NCI-H187 (cell line): ENCODE measurements around the gene CCR1.
"Not testable (repeated sequence)": the region's sequence is repeated elsewhere in the genome, so short reads cannot be mapped to it uniquely, and the experiment has no call there.

ENCODE experiments used
- DNase-seq, 2 experiments: peaks; one replicate each; lab custom pipeline; 2025; lab: John Stamatoyannopoulos, UW

CCR1 gene

DNA sequence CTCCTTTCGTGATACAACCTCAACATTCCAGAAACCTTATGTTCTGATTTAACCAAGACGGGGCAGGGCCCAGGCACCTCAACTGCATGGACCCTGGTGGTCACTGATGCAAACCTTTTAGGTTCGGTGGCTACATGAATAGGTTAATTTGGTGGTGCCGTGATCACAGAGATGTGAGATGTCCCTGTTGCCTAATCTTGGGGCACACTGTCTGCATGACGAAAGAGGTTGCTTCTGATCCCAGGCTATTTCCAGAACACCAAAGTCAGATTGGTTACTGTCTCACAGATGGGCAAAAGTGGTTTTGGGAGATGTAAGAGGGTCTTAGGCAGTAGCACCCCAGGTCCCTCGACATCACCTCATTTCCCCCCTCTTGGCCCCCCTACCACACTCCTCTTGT is 4.0 kb upstream of the CCR1 start:
- DNase-seq, result no peak

DNA sequence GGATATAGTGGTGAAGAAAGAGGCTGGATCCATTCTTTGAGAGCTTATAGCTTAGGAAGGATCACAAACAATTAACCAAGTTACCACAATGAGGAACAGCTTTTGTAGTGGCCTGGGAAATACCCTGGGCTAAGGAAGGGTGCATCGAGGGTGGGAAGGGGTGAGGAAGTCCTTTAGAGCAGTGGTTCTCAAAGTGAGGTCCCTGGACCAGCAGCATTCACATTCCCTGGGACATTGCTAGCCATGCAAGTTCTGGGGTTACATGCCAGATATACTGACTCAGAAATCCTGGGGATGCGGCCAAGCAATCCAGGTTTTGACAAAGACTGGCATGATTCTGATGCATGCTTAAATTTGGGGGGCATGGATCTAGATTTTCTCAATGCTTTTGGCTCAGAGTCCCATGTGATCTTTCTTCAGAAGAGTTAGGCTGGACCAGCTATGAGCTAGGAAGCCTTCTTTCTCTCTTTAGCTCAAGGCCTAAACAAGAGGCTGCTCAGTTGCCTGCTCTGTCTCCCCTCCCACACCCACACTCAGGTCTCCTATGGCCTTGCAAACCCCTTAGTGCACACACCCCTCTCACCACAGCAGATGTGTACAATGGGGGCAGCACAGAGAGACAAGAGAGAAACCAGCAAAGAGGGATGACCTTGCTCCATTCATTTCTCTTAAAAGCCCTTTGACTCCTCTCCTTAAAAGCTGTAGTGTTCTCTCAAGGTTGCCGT is 1.8 kb upstream of the CCR1 start:
- DNase-seq, result no peak

DNA sequence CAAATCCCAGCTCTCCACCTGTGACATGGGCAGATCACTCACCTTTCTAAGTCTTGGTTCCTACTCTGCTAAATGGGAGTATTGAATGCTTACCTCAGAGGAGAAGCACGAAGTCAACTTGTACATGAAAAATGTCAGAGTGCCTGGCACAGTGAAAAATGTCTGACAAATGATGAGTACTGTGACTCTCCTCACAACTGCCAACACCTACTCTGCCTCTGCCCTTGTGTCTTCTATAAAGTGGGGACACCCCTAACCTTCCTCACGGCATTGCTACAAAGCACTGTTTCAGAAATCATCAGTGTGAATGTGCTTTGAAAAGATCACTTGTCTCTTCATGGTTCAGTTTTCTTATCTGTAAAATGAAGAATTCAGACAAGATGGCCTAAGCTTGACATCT is 940 bp upstream of the CCR1 start:
- no peak for DNase-seq

DNA sequence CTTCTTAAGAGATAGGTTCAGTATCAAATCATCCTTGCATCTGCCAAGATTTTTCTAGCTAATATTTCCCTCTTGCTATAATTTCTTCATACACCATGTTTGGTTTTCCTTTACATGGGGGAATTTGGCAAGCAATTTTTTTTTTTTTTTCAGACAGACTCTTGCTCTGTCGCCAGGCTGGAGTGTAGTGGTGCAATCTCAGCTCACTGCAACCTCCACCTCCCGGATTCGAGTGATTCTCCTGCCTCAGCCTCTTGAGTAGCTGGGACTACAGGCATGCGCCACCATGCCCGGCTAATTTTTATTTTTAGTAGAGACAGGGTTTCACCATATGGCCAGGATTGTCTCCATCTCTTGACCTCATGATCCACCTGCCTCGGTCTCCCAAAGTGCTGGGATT is 599 bp downstream of the CCR1 start:
- DNase-seq, result not testable (repeated sequence)

DNA sequence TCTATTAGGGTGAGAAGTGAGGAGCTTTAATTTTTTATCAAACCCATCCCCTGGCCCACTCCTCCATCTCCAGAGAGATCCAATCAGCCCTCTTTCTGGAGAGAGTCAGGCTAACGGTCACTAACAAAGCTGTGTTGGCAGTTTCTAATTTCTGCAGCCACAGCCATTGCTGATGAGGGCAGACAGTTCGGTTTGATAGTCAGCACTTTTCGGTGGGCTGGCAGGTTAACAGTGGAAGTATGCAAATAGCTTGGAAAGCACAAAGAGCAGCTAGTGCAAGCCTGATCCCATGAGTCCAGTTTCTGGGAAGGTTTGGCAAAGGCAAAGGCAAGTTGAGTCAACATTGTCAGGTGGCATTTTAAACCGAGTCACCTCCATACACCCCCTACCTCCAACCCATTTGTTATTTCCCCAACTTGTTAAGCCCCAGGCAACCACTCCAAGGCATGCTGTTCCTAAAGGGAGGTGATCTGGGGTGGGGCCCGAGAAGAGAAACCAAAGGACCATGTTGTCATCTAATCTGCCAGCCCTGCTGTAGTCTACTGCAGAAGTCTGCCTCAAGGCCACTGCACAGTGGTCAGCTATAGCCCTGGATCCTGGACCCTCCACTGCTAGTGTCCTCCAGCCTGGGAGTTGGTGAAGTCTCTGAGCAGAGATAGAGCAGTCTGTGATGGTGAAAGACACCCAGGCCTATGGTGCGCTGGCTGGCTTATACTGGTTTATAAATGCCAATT is 1.7 kb downstream of the CCR1 start:
- no peak for DNase-seq

DNA sequence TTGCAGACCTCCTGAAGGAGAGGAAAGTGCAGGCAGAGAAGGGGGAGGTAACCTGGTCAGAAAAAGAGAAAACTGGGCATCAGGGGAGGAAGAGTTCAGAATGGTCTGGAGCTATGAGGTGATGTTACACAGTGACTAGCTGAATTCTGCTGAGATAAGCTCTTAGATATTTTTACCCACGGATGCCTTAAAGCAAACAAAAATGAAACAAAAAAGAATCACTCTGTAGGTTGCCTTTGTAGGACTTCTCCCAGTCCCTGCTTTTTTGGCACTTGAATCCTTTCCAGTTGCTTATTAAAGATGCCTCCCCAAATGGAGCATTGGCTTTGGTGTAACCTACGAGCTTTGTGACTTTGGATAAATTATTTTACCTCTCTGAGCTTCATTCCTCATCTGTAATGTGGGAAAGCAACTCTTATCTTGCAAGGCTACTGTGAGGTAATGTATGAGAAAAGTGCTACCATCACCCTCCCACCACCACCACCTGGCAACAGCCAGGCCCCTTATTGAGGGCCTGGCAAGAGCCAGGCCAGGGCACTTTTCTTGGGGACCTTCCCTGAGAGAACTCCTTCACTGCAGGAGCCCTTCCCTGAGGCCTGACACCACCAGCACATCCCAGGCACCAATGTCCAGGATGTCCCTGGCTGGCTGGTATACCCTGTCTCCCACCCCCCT is 2.7 kb downstream of the CCR1 start:
- no peak for DNase-seq

DNA sequence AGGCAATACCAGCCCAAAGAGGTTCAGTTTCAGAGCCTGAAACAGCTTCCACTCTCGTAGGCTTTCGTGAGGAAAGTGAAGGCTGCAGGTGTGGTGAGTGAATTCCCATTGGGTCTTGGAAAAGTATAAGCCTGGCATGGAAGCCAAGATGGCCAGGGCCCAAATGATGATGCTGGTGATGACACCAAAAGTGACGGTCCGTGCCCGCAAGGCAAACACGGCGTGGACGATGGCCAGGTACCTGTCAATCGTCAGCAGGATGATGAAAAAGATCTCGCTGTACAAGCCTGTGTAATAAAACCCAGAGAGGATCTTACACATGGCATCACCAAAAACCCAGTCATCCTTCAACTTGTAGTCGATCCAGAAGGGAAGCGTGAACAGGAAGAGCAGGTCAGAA is 4.4 kb downstream of the CCR1 start:
- no peak for DNase-seq

DNA sequence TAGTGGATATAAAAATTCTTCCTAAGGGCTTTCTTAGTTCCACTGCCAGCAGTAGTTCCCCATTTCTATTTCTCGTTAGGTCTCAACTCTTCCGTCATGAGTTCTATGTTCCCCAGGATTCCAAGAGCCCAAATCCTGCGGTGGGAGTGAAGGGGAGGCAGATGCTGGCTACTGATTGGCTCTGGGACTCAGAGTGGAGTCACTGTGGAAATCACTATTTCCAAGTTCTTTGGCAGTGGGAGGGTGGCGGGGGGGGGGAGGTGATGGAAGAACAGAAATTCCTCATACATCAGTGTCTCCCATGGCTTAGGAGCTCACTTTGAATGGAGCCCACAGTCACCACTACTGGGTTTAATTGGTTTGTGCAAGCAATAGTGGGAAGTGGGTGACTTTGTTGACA is 5.6 kb downstream of the CCR1 start:
- no peak for DNase-seq

DNA sequence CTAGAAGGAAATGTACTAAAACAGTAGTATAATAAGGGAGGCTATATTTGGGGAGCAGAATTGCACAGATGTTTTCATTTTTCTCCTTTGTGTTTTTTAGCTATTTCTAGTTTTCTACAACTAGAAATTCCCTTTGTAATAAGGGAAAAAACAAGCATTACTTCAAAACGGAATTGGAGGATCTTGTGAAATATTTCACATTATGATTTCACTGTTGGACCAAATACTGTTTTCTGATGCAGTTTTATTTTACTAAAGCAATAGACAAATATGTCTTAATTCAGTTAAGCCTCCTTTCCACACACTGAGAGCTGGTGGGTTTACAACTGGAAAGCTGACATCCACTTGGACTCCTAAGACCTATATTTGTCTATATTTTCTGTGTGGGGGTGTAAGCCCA is 7.3 kb downstream of the CCR1 start:
- DNase-seq, result no peak

DNA sequence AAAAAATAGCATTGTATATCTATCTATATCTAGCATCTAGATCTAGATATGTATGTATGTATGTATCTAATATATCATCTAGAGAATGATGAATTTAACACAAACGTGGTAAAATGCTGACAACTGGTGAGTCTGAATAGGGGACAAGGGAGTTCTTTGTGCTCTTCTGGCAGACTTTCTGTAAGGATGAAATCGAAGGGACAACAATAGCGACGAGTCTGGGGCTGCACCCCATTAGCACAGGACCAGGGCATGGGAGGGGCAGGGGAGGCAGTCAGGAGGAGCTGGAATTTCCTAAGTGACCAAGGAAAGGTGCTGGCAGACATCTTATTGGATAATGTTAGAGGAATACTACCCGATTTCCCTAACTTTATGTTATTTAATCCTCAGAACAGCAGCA is 7.9 kb downstream of the CCR1 start:
- DNase-seq, result no peak

DNA sequence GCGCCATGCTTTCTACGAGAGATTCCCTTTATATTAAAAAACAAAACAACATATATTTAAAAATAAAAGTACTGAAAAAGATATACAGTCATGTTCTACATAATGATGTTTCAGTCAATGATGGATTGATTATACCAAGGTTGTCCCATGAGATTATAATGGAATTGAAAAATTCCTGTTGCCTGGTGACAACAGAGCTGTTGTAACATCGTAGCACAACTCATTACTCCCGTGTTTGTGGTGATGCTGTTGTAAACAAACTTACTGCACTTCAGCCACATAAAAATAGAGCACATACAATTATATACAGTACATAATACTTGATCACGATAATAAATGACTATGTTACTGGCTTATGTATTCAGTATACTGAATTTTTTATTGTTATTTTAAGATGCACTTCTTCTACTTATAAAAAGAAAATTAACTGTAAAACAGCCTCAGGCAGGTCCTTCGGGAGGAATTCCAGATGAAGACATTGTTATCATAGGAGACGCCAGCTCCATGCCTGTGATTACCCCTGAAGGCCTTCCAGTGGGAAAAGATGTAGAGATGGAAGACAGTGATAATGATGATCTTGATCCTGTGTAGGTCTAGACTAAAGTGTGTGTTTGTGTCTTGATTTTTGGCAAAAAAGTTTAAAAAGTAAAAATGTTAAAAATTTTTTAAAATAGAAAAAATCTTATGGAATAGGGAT is 11.7 kb downstream of the CCR1 start:
- no peak for DNase-seq

DNA sequence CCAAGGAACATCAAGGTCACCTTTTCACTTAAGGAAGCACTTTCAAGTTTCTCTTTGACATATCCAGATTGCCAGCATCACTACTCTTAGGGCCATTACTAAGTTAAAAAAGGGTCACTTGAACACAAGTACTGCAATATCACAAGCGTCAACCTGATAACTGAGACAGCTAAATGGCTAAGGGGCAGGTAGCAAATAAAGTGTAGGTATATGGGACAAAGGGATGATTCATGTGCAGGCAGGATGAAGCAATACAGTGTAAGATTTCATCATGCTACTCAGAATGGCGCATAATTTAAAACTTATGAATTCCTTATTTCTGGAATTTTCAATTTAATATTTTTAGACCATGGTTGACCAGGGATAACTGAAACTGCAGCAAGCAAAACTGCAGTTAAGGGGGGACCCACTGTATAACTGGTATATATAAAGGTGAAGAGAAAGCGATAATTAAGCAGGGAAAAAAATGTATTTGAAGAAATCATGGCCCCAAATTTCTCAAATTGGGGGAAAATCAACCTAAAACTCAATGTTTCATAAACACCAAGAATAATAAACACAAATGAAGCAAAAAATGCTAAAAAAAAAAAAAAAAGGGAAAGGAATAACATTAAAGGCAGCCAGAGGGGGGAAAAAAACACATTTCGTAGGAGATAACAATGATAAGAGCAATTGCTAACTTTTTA is 13.1 kb downstream of the CCR1 start:
- no peak for DNase-seq

DNA sequence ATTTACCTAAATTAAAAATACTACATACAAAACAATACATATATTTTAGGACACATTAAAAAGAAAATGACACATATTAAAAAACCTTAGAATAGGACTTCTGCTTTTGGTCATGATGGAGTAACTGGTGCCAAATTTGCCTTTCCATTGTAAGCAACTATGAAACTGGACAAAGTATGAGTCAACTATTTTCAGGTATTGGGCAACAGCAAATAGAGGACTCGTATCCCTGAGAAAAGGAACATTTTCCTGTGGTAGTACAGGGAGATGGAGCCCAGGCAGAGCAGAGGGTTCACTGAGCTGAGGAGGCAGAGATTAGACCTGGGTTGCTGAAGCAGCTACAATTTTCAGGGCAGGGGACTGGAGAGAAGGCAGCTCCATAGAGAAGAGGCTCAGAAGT is 14.7 kb downstream of the CCR1 start:
- DNase-seq, result no peak

DNA sequence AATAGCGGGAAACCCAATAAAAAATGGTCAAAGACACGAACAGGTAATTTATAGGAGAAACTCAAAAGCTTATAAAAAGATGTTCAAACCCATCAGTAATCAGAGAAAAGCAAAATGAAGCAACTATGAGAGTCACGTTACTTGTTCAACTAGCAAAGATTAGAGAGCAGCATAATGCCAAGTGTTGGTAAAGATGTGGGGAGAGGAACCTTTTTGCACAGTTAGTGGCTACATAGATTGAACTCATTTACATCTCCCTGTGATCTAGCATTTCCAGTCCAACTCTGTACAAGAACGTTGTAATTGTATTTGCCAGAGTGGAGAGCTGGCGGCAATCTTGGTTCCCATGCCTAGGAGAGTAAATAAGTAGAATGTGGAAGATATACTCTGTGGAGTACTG is 15.2 kb downstream of the CCR1 start:
- DNase-seq, result no peak

DNA sequence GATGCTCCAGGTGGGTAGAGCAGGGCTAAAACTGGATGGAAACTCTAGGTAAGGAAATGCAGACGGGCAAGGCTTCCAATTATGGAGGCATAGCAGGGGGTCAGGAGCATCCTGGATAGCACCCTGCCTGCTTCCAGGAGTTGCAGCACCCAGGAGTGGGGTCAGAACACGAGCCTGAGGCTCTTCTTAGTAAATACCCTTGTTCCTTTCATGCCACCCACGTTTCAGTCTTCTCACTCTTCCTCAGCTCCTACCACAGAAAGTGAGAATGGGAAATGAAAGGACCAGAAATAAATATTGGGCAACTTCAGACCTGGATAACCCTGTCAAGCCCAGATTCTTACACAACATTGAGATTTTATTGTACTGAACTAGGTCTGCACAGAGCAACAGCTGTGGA is 16.4 kb downstream of the CCR1 start:
- no peak for DNase-seq

DNA sequence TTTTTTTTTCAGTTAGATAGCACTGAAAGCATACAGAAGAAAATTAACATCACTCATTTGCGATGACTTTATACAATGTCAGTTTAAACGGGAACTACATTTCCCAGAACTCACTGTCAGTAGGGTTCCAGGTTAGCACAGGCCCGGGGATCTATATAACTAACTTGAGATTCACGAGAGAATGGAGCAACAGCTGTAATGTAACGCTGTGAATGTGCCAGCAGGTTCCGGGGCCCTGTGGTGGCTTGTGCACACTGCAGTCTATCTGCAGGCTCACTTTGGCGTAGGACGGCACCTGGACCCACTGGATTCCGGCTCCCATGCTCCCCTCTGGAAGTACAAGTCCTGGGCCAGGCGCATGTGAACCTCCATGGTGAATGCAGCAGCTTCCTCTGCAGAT is 19.4 kb downstream of the CCR1 start:
- DNase-seq, result no peak

DNA sequence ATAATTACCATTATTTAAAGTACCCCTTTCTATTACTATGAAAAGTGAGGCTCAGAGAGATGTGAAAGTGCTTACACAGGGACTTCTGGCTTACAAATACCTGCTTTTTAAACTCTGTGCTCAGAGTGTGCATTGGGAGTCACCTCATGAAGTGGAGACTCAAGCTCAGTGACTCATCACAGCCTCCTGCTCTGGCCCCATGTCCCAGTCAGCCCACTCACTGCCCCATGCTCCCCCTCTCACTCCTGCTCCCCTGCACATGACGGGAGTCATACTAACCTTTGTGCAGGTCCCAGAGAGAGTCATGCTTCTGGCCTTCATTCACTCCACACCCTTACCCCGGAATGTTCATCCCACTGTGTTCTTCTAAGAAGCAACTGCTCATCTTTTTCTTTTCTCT is 20.2 kb downstream of the CCR1 start:
- no peak for DNase-seq

DNA sequence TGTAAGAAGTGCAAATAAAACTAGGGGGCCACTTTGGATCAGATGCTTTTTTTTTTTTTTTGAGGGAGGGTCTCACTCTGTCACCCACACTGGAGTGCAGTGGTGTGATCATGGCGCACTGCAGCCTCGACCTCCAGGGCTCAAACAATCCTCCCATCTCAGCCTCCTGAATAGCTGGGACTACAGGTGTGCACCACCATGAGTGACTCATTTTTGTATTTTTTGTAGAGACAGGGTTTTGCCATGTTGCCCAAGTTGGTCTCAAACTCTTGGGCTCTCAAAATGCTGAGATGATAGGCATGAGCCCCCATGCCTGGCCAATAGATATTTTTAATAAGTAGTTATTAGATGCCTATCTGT is 20.8 kb downstream of the CCR1 start:
- DNase-seq, result no peak

DNA sequence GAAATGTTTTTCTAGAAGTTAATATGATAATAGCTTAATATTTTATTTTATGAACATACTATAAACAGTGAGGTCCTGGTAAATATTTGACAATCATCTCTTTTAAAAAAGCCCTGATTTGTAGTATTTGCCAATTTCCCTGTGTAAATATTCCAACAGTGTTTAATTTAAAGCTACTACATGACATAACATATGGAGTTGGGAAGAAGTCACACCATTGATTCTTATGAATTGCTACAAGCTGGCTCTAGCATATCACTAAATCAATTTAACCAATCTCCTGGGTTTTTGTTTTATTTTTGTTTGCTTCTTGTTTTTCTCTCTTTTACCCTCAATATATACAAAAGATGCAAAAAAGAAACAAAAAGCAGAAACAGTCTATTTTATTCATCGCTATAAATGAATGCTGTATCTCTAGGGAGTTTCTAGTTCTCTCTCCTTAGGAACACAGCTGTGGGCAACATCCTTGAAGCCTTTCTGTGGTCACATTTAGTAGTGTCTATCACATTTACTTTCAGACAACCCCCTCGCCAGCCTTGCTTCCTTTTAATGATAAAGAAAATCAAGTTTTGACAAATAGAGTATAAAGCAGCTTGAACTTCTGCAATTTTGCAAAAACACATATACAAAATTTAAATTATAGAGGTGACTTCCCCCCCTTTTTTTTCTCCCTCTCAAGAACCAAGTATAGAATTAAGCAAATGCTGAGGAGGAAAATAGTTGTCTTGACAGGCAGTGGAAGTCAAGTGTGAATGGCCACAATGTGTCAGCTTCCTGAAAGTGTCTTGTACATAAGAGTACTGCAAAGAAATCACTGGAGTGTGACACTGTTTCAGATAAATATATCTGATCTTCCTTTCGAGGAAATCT is 21.4 kb downstream of the CCR1 start:
- no peak for DNase-seq

DNA sequence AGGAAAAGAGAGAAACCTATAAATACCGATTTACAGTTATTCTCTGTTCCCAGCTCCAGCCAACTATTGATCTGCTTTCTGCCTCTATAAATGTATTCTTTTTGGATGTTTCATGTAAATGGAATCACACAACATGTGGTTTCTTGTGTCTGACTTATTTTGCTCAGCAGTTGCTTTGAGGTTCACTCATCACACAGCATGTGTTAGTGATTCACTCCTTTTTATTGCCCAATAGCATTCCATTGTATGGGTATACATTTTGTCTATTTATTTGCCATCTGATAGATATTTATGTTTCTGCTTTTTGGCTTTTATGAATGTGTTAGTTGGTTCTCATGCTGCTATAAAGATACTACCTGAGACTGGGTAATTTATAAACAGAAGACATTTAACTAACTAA is 23.6 kb downstream of the CCR1 start:
- DNase-seq, result no peak

DNA sequence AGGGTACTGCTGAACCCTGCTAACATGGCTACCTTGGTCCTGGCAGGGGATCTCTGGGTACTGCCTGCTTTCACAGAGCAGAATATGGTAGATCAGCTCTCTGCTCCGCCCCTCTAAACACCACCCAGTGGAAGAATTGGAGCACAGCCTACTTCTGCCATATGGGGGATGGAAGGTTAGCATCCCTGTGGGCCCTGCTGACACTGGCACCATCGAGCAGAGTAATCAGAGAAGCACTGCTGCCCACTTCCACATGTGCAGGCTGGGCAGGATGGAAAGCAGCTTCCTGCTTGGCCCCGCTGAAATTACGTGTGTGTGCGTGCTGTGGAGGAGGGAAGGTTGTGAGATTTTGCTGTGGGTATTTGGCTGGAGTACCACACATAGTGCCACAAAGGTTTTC is 24.8 kb downstream of the CCR1 start:
- no peak for DNase-seq
